Measurements from ENCODE around the gene TCF15. TPM values are rescaled to one million over a fixed set of nuclear protein-coding genes. Genes with fewer than 3 reads are reported as not detected.

The TCF15 gene
- total RNA-seq = not detected in 2 replicates

DNA sequence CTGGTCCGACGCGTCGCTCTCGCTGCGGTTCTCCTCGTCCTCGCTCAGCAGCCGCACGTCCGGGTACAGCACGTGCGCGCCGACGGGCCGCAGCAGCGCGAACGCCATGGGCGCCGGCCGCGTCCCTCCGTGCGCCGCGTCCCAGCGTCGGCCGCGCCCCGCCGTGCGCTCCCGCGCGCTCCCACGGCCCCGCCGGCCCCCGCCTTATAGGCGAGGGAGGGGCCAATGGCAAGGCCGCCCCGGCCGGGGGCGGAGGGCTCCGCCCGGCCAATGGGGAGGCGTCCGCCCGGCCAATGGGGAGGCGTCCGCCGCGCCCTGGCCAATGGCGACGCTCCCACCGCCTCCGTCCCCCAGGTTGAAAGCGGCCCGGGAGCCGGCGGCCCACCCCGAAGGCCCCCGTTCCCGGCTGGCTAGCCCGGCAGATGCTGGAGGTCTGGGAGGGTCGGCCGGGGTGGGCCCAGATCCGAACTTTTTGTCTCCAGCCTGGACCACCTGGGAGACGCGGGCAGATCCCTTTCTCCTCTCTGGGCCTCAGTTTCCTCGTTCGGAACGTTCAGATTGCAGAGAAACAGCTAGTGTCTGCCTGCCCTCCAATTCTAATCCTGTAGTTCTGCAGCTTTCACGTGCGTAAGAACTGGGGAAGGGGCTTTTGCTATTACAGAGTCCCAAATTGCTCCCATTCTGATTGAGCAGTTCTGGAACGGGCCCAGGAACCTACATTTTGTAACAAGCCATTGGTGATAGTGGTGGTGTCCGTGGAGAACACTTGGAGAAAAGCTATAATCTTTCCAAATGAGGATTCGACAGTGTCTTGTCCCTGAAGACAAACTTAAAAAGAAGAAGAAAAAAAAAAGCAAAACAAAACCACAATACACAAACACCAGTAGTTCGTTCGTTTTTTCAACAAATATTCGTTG is at the start of gene TCF15:
Gene TCF15 (minus strand): TSS at position 180 of the 917 bp plus-strand sequence. CDS start 72 bp downstream, at position 108.

DNA sequence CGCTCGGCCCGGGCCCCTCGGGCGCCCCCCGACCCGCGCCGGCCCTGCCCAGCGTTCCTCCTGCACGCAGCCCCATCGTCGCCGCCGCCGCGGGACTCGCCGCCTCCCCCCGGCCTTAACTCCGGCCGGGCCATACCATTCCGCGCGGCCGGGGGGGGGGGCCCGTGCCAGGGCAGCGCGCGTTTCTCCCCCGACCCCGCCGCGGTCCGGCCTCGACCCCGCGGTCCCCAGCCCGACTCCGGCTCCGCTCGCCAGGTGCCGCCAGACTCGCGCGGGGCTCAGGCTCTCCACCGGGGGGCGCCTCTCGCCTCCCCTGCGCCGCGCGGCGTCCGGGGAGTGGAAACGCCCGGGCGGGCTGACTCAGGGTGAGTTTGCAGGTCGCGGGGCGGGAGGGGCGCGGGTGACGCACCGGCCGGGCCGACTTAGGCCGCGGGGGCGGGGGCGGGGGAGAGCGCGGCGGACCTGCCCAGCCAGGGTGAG is 43.0 kb upstream of the TCF15 start, which contains the start of gene SRXN1:
Gene SRXN1 (minus strand): TSS at position 91 of the 480 bp plus-strand sequence. CDS start 15 bp downstream, at position 76.

Other genes starting within 250 kb of the TCF15 start
- gene TRIB3, start 229.5 kb downstream of the TCF15 start, total RNA-seq = 392 and 496 TPM in 2 replicates
- gene RBCK1, start 202.0 kb downstream of the TCF15 start, total RNA-seq = 214 and 263 TPM in 2 replicates
- gene TBC1D20, start 147.8 kb downstream of the TCF15 start, total RNA-seq = 30.8 and 50.0 TPM in 2 replicates
- 299 and 302 TPM in 2 replicates for gene CSNK2A1, start 66.5 kb downstream of the TCF15 start, total RNA-seq
- gene SRXN1, start 42.9 kb upstream of the TCF15 start, total RNA-seq = 90.8 and 111 TPM in 2 replicates
- not detected in 2 replicates for gene SCRT2, start 65.5 kb upstream of the TCF15 start, total RNA-seq
- gene SLC52A3, start 158.2 kb upstream of the TCF15 start, total RNA-seq = 0.34 and 3.5 TPM in 2 replicates
- gene FAM110A, start 223.4 kb upstream of the TCF15 start, total RNA-seq = 7.9 and 10.3 TPM in 2 replicates

Measured in nasal cavity respiratory epithelium epithelial cell of viscerocranial mucosa (primary cell).